ENCODE measurements around the gene DDX56.

GRCh38 chr7:44538798-44539668 is 34.7 kb downstream of the DDX56 start:
- TF ChIP-seq CTCF (conservative IDR thresholded peaks at IDR 0.05; ENCODE audit: low read length) (no peak), EZH2phosphoT487 (IDR thresholded peaks at IDR 0.05; ENCODE audit: borderline replicate concordance) (no peak)
